Sigmoid colon (tissue), 4 donors: Measurements from ENCODE around the gene SFRP2.

Source experiments
- CTCF ChIP-seq, 4 experiments: fragments of 450-650 bp in 3 of 4; fragments of 200-600 bp in 1 of 4; IDR thresholded peaks; one replicate each; pipeline ENCODE4 v1.5.1; 2016 to 2019; ENCODE audit warnings: antibody characterized with exemption in 4 of 4, mild to moderate bottlenecking in 3 of 4, moderate library complexity in 2 of 4
- POLR2A ChIP-seq, 2 donors: fragments of 450-650 bp; IDR thresholded peaks; one replicate each; pipeline ENCODE4 v1.6.1; 2016; ENCODE audit warnings: antibody characterized with exemption in 2 of 2, mild to moderate bottlenecking in 2 of 2, moderate library complexity in 2 of 2
- POLR2AphosphoS5 ChIP-seq, 4 donors: sonication (generic); formaldehyde crosslinking; IDR thresholded peaks; one replicate each; pipeline ENCODE4 v1.6.1; 2017; ENCODE audit warnings: antibody characterized with exemption in 4 of 4

- no peak for TF ChIP-seq CTCF (IDR thresholded peaks at IDR 0.05)
- TF ChIP-seq POLR2AphosphoS5 (IDR thresholded peaks at IDR 0.05) = no peak
- no peak for TF ChIP-seq POLR2A (IDR thresholded peaks at IDR 0.05)
These were observed 12.3 kb downstream of the SFRP2 start for GRCh38 chr4:153776601-153777000.
